ENCODE measurements around the gene ZNF860. TPM values are rescaled to one million over a fixed set of nuclear protein-coding genes. Genes with fewer than 3 reads are reported as not detected.

The ZNF860 gene
- total and polyA plus RNA-seq, 2 of the 4 experiments (the other 2 are of a cell fraction): 0.18 to 0.26 TPM

- H4K5ac ChIP-seq (ENCODE audit: low read depth, low read length): no peak overlapping the region
- H3K18ac ChIP-seq (ENCODE audit: low read depth, low read length): no peak overlapping the region
- H2AFZ ChIP-seq (replicated peaks; ENCODE audit: low read length, poor library complexity): no peak overlapping the region
- H3K9ac ChIP-seq (ENCODE audit: low read depth, low read length): no peak overlapping the region; the same call in 1 of the 2 replicates
- H3K4me2 ChIP-seq (ENCODE audit: low read depth, low read length): peak overlapping the region; percentile 98; the same call in 1 of the 2 replicates
- no peak overlapping the region; a peak in 1 of 4 replicates for H4K8ac ChIP-seq (ENCODE audit: low read depth in 2 of 2, low read length in 2 of 2)
- no peak overlapping the region for H4K91ac ChIP-seq (ENCODE audit: insufficient read depth, low read depth, low read length)
- ChIA-PET CTCF (no interaction called here), POLR2A (ENCODE audit: unreplicated experiment) (no interaction called here)
- no peaks in the 10 kb centered on the region for H3K36me3 ChIP-seq (ENCODE audit: control insufficient read depth, insufficient read depth, low read length)
- H3K79me1 ChIP-seq (ENCODE audit: low read depth in 1 of 2, low read length in 2 of 2): peaks cover 9 to 14% of the 10 kb centered on the region in 2 experiments
- no TSS peak for BruUV-seq (replicated peaks)
- no CpG with 5 or more reads among the region's 2 CpGs for WGBS, 2 experiments (ENCODE audit: extremely low coverage in 2 of 2, insufficient read length in 1 of 2)
- no peak overlapping the region for H2BK5ac ChIP-seq (ENCODE audit: low read depth, low read length, poor library complexity, severe bottlenecking)
- no peak overlapping the region for H3K4me3 ChIP-seq (ENCODE audit: insufficient read depth, low read depth, low read length)
- H3K4me1 ChIP-seq (ENCODE audit: control insufficient read depth, insufficient read depth, low read length): peaks cover 8% of the 10 kb centered on the region
- no peak overlapping the region for H2BK15ac ChIP-seq (ENCODE audit: low read depth, low read length)
- DNase-seq (no peak), ATAC-seq (ENCODE audit: low read depth) (no peak)
- H2BK20ac ChIP-seq (ENCODE audit: low read depth, low read length): no peak overlapping the region
- H3K14ac ChIP-seq (replicated peaks; ENCODE audit: low read depth, low read length): no peak overlapping the region
- no peak overlapping the region for H2AK5ac ChIP-seq (ENCODE audit: low read depth, low read length)
- intact Hi-C loops (cut with micrococcal nuclease): no loop called here
- TF ChIP-seq MAZ (IDR thresholded peaks at IDR 0.05; ENCODE audit: borderline replicate concordance, low read depth, low read length) (no peak), RAD21 (IDR thresholded peaks at IDR 0.05; ENCODE audit: low read length) (no peak), ELK1 (IDR thresholded peaks at IDR 0.05; ENCODE audit: borderline replicate concordance, low read depth, low read length) (no peak), MAFK (IDR thresholded peaks at IDR 0.05; ENCODE audit: low read depth, low read length) (no peak), CEBPB (IDR thresholded peaks at IDR 0.05; ENCODE audit: low read depth, low read length) (no peak), SMC3 (IDR thresholded peaks at IDR 0.05; ENCODE audit: low read depth, low read length) (no peak), FOS (IDR thresholded peaks at IDR 0.05; ENCODE audit: low read depth, low read length) (no peak), POLR2A (IDR thresholded peaks at IDR 0.05; ENCODE audit: low read depth, low read length) (no peak), RFX5 (IDR thresholded peaks at IDR 0.05; ENCODE audit: low read depth, low read length) (no peak), NFE2L2 (IDR thresholded peaks at IDR 0.05; ENCODE audit: low read depth, low read length) (no peak), MXI1 (IDR thresholded peaks at IDR 0.05; ENCODE audit: borderline replicate concordance, low read depth, low read length) (no peak), CHD1 (IDR thresholded peaks at IDR 0.05; ENCODE audit: low read depth, low read length) (no peak), BHLHE40 (IDR thresholded peaks at IDR 0.05; ENCODE audit: low read depth, low read length) (no peak)
- TF ChIP-seq, protein P1, sequence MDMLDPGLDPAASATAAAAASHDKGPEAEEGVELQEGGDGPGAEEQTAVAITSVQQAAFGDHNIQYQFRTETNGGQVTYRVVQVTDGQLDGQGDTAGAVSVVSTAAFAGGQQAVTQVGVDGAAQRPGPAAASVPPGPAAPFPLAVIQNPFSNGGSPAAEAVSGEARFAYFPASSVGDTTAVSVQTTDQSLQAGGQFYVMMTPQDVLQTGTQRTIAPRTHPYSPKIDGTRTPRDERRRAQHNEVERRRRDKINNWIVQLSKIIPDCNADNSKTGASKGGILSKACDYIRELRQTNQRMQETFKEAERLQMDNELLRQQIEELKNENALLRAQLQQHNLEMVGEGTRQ (IDR thresholded peaks at IDR 0.05; ENCODE audit: low read depth, low read length): no peak
- H3K27me3 ChIP-seq (ENCODE audit: control insufficient read depth, insufficient read depth, low read length): no peaks in the 10 kb centered on the region
- peaks cover 6% of the 10 kb centered on the region for H3K9me3 ChIP-seq (ENCODE audit: control insufficient read depth, insufficient read depth, low read length)
- H2AK9ac ChIP-seq (replicated peaks; ENCODE audit: low read depth, low read length, poor library complexity): no peak overlapping the region
- dilution Hi-C loops (cut with HindIII; ENCODE audit: low sequenced_read_pairs, unreplicated experiment): no loop called here
- no peak overlapping the region for H3K4ac ChIP-seq (ENCODE audit: low read depth, low read length)
- no peak overlapping the region for H3K27ac ChIP-seq (ENCODE audit: insufficient read depth, low read length)
- H4K20me1 ChIP-seq (ENCODE audit: insufficient read depth, low read length): no peaks in the 10 kb centered on the region
- H3K23ac ChIP-seq (ENCODE audit: low read depth, low read length): peak overlapping the region; percentile 39; the same call in 1 of the 2 replicates
- in situ Hi-C loops (cut with MboI; ENCODE audit: low sequenced_read_pairs): no loop called here
- no peak overlapping the region for H2BK120ac ChIP-seq (ENCODE audit: low read depth, low read length)
- H3K56ac ChIP-seq (ENCODE audit: extremely low read depth, insufficient read depth, low read length): no peak overlapping the region
- H3K9me1 ChIP-seq (ENCODE audit: insufficient read depth, low read length): no peaks in the 10 kb centered on the region; the same call in none of the 2 replicates
These were observed 22.3 kb upstream of the ZNF860 start for GRCh38 chr3:31959251-31959650.

All from IMR-90 (cell line).